ENCODE data around the gene IGSF11. TPM values are rescaled to one million over a fixed set of nuclear protein-coding genes. Genes with fewer than 3 reads are reported as not detected.

IGSF11 gene
- polyA plus RNA-seq, 3 donors: not detected

GRCh38 chr3:118910332-118910731 is 124.3 kb downstream of the IGSF11 start:
- H3K9ac ChIP-seq (ENCODE audit: insufficient read depth, low read length, poor library complexity, severe bottlenecking): no peak overlapping the region
- Mint-ChIP-seq H3K27ac (peak overlapping the region in 1 of 7 donors; percentile 1), H3K36me3 (no peaks in the 10 kb centered on the region), H3K27me3 (ENCODE audit: low read depth in 3 of 3) (peaks cover 0 to 2% (median 0%) of the 10 kb centered on the region in 3 donors), H3K9me3 (peaks cover 0 to 3% (median 0%) of the 10 kb centered on the region in 7 donors), H3K4me3 (no peak overlapping the region), H3K4me1 (no peaks in the 10 kb centered on the region)
- 69% methylated on average over 3 of the region's 3 CpGs for WGBS (ENCODE audit: insufficient coverage)
- no peaks in the 10 kb centered on the region for H3K79me2 ChIP-seq (ENCODE audit: insufficient read depth, low read length)
- TF ChIP-seq CTCF (IDR thresholded peaks at IDR 0.05): no peak
- intact Hi-C loops (cut with micrococcal nuclease): no loop called here
- no peaks in the 10 kb centered on the region for H3K9me3 ChIP-seq (replicated peaks in 1 of 2; ENCODE audit: control insufficient read depth in 1 of 2, insufficient read depth in 1 of 2, low read length in 2 of 2)
- no peak overlapping the region for H3K4me3 ChIP-seq (replicated peaks in 1 of 3; ENCODE audit: low read depth in 2 of 3, low read length in 3 of 3)
- H3K27ac ChIP-seq (ENCODE audit: low read depth in 1 of 2, low read length in 2 of 2): no peak overlapping the region
- H3K4me1 ChIP-seq (ENCODE audit: control insufficient read depth in 1 of 2, insufficient read depth in 2 of 2, low read length in 2 of 2): no peaks in the 10 kb centered on the region
- no peaks in the 10 kb centered on the region for H3K27me3 ChIP-seq (ENCODE audit: control insufficient read depth in 2 of 2, insufficient read depth in 2 of 2, low read length in 2 of 2)
- H3K4me2 ChIP-seq (replicated peaks; ENCODE audit: extremely low read depth, low read length, poor library complexity, severe bottlenecking): no peak overlapping the region
- no peaks in the 10 kb centered on the region for H3K36me3 ChIP-seq (replicated peaks in 1 of 2; ENCODE audit: control insufficient read depth in 1 of 2, insufficient read depth in 2 of 2, low read length in 2 of 2)
- no peaks in the 10 kb centered on the region for H4K20me1 ChIP-seq (ENCODE audit: insufficient read depth, low read length)
- no peak for DNase-seq
- no peak overlapping the region for H2AFZ ChIP-seq (ENCODE audit: insufficient read depth, low read depth, low read length, poor library complexity, severe bottlenecking)

GRCh38 chr3:118909763-118910162 is 124.9 kb downstream of the IGSF11 start:
- H3K9me3 Mint-ChIP-seq: peaks cover 0 to 3% (median 0%) of the 10 kb centered on the region in 7 donors
- no peak overlapping the region for H3K9ac ChIP-seq (ENCODE audit: insufficient read depth, low read length, poor library complexity, severe bottlenecking)
- H3K27ac Mint-ChIP-seq: no peak overlapping the region
- H3K27me3 ChIP-seq (ENCODE audit: control insufficient read depth in 2 of 2, insufficient read depth in 2 of 2, low read length in 2 of 2): no peaks in the 10 kb centered on the region
- H3K4me3 Mint-ChIP-seq: no peak overlapping the region
- no peak overlapping the region for H3K4me3 ChIP-seq (replicated peaks in 1 of 3; ENCODE audit: low read depth in 2 of 3, low read length in 3 of 3)
- H3K9me3 ChIP-seq (replicated peaks in 1 of 2; ENCODE audit: control insufficient read depth in 1 of 2, insufficient read depth in 1 of 2, low read length in 2 of 2): no peaks in the 10 kb centered on the region
- H2AFZ ChIP-seq (ENCODE audit: insufficient read depth, low read depth, low read length, poor library complexity, severe bottlenecking): no peak overlapping the region
- no peaks in the 10 kb centered on the region for H3K36me3 ChIP-seq (replicated peaks in 1 of 2; ENCODE audit: control insufficient read depth in 1 of 2, insufficient read depth in 2 of 2, low read length in 2 of 2)
- H3K79me2 ChIP-seq (ENCODE audit: insufficient read depth, low read length): no peaks in the 10 kb centered on the region
- H3K4me2 ChIP-seq (replicated peaks; ENCODE audit: extremely low read depth, low read length, poor library complexity, severe bottlenecking): no peak overlapping the region
- H3K27ac ChIP-seq (ENCODE audit: low read depth in 1 of 2, low read length in 2 of 2): no peak overlapping the region
- no peak for TF ChIP-seq CTCF (IDR thresholded peaks at IDR 0.05)
- H3K36me3 Mint-ChIP-seq: no peaks in the 10 kb centered on the region
- intact Hi-C loops (cut with micrococcal nuclease): no loop called here
- H3K4me1 ChIP-seq (ENCODE audit: control insufficient read depth in 1 of 2, insufficient read depth in 2 of 2, low read length in 2 of 2): no peaks in the 10 kb centered on the region
- peaks cover 0 to 2% (median 2%) of the 10 kb centered on the region in 3 donors for H3K27me3 Mint-ChIP-seq (ENCODE audit: low read depth in 3 of 3)
- H3K4me1 Mint-ChIP-seq: no peaks in the 10 kb centered on the region
- H4K20me1 ChIP-seq (ENCODE audit: insufficient read depth, low read length): no peaks in the 10 kb centered on the region
- DNase-seq: no peak
